AG04450 (cell line): ENCODE data around the gene TNFAIP8. TPM values are rescaled to one million over a fixed set of nuclear protein-coding genes. Genes with fewer than 3 reads are reported as not detected.

ENCODE experiments used
- CTCF ChIA-PET: fragments of 300-600, 350-600 bp; formaldehyde crosslinking; extraction: SDS; loops from one replicate; lab custom pipeline; 2022; ENCODE audit warnings: antibody characterized with exemption, inconsistent platforms; lab: Charles Lee
- POLR2A ChIA-PET: fragments of 350-600 bp; formaldehyde crosslinking; extraction: SDS; loops from one replicate; lab custom pipeline; 2021; ENCODE audit warnings: antibody characterized with exemption, inconsistent platforms; lab: Yijun Ruan, JAX
- DNase-seq: peaks from one replicate; pipeline ENCODE4 v3.0.0-alpha.2; 2011; ENCODE audit warnings: low read depth, low spot score
- H3K27ac ChIP-seq: one replicate; pipeline ENCODE4 v1.5.1; 2012; ENCODE audit warnings: low read depth, low read length, control low read depth
- H3K27me3 ChIP-seq: one replicate; pipeline ENCODE4 v1.6.0; 2012; ENCODE audit warnings: low read length; ENCODE audit not compliant: control insufficient read depth, insufficient read depth
- H3K4me3 ChIP-seq: 2 replicates; pipeline ENCODE4 v1.5.1; 2011; ENCODE audit warnings: mild to moderate bottlenecking, low read depth, low read length, control low read depth
- H3K9me3 ChIP-seq: 2 replicates; pipeline ENCODE4 v1.5.1; 2012; ENCODE audit warnings: low read length; ENCODE audit not compliant: control insufficient read depth, insufficient read depth
- CTCF ChIP-seq: IDR thresholded peaks from 2 replicates; pipeline ENCODE4 v1.5.1; 2011; ENCODE audit warnings: low read depth, low read length, control low read depth, inconsistent platforms
- polyA plus RNA-seq: library from polyadenylated mRNA; depleted of rRNA; stranded (reverse); fragments of >200 nt; gene quantifications from 2 replicates; pipeline ENCODE4 v1.2.3, GENCODE V29; 2011

The TNFAIP8 gene
- polyA plus RNA-seq, 1 experiment: 56.4 TPM

GRCh38 chr5:119367502-119368237, 11.9 kb downstream of the TNFAIP8 start:
- Histone ChIP-seq H3K27me3 (no peaks in the 10 kb centered on the region), H3K27ac (no peak overlapping the region), H3K9me3 (no peaks in the 10 kb centered on the region), H3K4me3 (no peak overlapping the region)
- ChIA-PET CTCF (no interaction called here), POLR2A (interaction anchor here (0.8 kb wide), 1 partner anchor 11 kb away, joined by 4 read pairs; no protein-coding TSS in a partner anchor)
- no peak for TF ChIP-seq CTCF
- no peak for DNase-seq

GRCh38 chr5:119368238-119368630, 12.4 kb downstream of the TNFAIP8 start:
- Histone ChIP-seq H3K4me3 (no peak overlapping the region), H3K9me3 (no peaks in the 10 kb centered on the region), H3K27ac (no peak overlapping the region), H3K27me3 (no peaks in the 10 kb centered on the region)
- DNase-seq: no peak
- ChIA-PET POLR2A (no interaction called here), CTCF (no interaction called here)
- TF ChIP-seq CTCF: no peak

GRCh38 chr5:119370486-119370885, 14.7 kb downstream of the TNFAIP8 start:
- DNase-seq: no peak
- H3K9me3 ChIP-seq: no peaks in the 10 kb centered on the region
- TF ChIP-seq CTCF: no peak
- no peak overlapping the region for H3K4me3 ChIP-seq
- POLR2A ChIA-PET: interaction anchor here (0.5 to 2.4 kb wide), 2 partner anchors 10 to 321 kb away, joined by 5 to 12 read pairs; no protein-coding TSS in a partner anchor
- no peaks in the 10 kb centered on the region for H3K27me3 ChIP-seq
- CTCF ChIA-PET: interaction anchor here (1.7 kb wide), 1 partner anchor 42 kb away, joined by 8 read pairs; no protein-coding TSS in a partner anchor
- H3K27ac ChIP-seq: no peak overlapping the region

- TF ChIP-seq CTCF: no peak
- no peak overlapping the region for H3K27ac ChIP-seq
- DNase-seq: no peak
- H3K4me3 ChIP-seq: no peak overlapping the region
- no peaks in the 10 kb centered on the region for H3K9me3 ChIP-seq
- CTCF ChIA-PET: interaction anchor here (1.7 kb wide), 1 partner anchor 42 kb away, joined by 8 read pairs; no protein-coding TSS in a partner anchor
- POLR2A ChIA-PET: interaction anchor here (0.5 to 2.4 kb wide), 2 partner anchors 10 to 322 kb away, joined by 5 to 12 read pairs; no protein-coding TSS in a partner anchor
- no peaks in the 10 kb centered on the region for H3K27me3 ChIP-seq
Measured at GRCh38 chr5:119371146-119371545, 15.3 kb downstream of the TNFAIP8 start.

GRCh38 chr5:119373449-119373858, 17.6 kb downstream of the TNFAIP8 start:
- ChIA-PET POLR2A (no interaction called here), CTCF (no interaction called here)
- no peak for DNase-seq
- TF ChIP-seq CTCF: no peak
- Histone ChIP-seq H3K27ac (no peak overlapping the region), H3K4me3 (no peak overlapping the region), H3K9me3 (no peaks in the 10 kb centered on the region), H3K27me3 (no peaks in the 10 kb centered on the region)
